Measurements from ENCODE around the gene PREX1.
"Not testable (repeated sequence)": the region's sequence is repeated elsewhere in the genome, so short reads cannot be mapped to it uniquely, and the experiment has no call there.

Gene PREX1

DNA sequence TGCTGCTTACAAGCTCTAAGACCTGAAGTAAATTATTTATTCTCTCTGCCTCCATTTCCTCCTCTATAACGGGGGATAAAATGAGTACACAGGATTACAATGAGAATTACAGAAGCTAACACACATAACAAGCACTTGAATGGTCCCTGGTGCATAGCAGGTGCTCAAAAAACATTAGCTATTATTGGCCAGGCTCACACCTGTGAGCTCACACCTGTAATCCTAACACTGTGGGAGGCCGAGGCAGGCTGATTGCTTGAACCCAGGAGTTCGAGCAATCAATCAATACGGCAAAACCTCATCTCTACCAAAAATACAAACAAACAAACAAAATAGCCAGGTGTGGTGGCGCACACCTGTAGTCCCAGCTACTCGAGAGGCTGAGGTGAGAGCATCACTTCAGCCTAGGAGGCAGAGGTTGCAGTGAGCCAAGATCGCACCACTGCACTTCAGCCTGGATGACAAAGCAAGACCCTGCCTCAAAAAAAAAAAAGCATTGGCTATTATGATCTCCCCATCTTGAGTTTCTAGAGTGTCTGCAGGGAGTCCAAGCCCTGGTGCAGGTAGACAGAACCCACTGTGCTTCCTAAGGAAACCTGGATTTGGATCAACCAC is 68.1 kb downstream of the PREX1 start:
- no peaks in the 10 kb centered on the region for H3K9me3 ChIP-seq (ENCODE audit: severe bottlenecking)
- H3K4me3 ChIP-seq (ENCODE audit: severe bottlenecking): no peak overlapping the region
- H3K27me3 ChIP-seq (ENCODE audit: insufficient read depth, poor library complexity, severe bottlenecking): no peaks in the 10 kb centered on the region
- no peak for ATAC-seq (ENCODE audit: low read depth)
- no peaks in the 10 kb centered on the region for H3K36me3 ChIP-seq (ENCODE audit: low read depth)
- peaks cover 9% of the 10 kb centered on the region for H3K4me1 ChIP-seq (ENCODE audit: insufficient read depth, poor library complexity, severe bottlenecking)
- DNase-seq (ENCODE audit: low spot score): no peak
- TF ChIP-seq, protein P1, sequence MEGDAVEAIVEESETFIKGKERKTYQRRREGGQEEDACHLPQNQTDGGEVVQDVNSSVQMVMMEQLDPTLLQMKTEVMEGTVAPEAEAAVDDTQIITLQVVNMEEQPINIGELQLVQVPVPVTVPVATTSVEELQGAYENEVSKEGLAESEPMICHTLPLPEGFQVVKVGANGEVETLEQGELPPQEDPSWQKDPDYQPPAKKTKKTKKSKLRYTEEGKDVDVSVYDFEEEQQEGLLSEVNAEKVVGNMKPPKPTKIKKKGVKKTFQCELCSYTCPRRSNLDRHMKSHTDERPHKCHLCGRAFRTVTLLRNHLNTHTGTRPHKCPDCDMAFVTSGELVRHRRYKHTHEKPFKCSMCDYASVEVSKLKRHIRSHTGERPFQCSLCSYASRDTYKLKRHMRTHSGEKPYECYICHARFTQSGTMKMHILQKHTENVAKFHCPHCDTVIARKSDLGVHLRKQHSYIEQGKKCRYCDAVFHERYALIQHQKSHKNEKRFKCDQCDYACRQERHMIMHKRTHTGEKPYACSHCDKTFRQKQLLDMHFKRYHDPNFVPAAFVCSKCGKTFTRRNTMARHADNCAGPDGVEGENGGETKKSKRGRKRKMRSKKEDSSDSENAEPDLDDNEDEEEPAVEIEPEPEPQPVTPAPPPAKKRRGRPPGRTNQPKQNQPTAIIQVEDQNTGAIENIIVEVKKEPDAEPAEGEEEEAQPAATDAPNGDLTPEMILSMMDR (IDR thresholded peaks at IDR 0.05; ENCODE audit: poor library complexity, severe bottlenecking): no peak
- no peak overlapping the region for H3K27ac ChIP-seq (ENCODE audit: poor library complexity, severe bottlenecking)

DNA sequence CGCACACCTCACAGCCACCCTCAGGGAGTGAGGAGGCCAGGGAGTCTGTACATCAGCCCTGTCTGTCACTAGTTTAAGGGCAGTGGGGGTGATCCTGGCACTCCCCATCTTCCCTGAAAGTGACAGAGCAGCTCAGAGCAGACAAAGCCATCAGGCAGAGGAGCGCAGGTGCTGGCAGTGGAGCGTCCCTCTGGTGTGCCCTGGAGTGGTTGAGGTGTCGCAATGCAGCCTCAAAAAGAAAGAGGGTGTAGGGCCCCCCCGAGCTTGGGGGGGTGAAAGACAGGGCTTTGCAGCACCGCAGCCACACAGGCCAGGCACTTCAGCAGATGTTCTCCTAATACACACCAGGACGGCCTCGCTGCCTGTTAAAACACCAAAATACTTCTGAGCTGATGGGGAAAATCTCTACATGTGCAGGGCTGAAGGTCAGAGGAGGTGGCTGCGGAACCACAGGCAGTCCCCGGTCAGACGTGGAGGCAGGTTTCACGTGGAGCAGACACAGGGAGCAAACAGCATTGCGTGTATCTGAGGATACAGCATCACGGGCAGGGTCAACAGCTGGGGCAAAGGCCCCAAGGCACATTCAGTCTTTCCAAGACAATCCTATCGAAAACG is 69.5 kb downstream of the PREX1 start:
- TF ChIP-seq, protein P1 (IDR thresholded peaks at IDR 0.05; ENCODE audit: poor library complexity, severe bottlenecking): no peak
- H3K27me3 ChIP-seq (ENCODE audit: insufficient read depth, poor library complexity, severe bottlenecking): no peaks in the 10 kb centered on the region
- H3K36me3 ChIP-seq (ENCODE audit: low read depth): no peaks in the 10 kb centered on the region
- H3K9me3 ChIP-seq (ENCODE audit: severe bottlenecking): no peaks in the 10 kb centered on the region
- H3K27ac ChIP-seq (ENCODE audit: poor library complexity, severe bottlenecking): no peak overlapping the region
- DNase-seq (ENCODE audit: low spot score) (no peak), ATAC-seq (ENCODE audit: low read depth) (no peak)
- no peak overlapping the region for H3K4me3 ChIP-seq (ENCODE audit: severe bottlenecking)
- peaks cover 9% of the 10 kb centered on the region for H3K4me1 ChIP-seq (ENCODE audit: insufficient read depth, poor library complexity, severe bottlenecking)

DNA sequence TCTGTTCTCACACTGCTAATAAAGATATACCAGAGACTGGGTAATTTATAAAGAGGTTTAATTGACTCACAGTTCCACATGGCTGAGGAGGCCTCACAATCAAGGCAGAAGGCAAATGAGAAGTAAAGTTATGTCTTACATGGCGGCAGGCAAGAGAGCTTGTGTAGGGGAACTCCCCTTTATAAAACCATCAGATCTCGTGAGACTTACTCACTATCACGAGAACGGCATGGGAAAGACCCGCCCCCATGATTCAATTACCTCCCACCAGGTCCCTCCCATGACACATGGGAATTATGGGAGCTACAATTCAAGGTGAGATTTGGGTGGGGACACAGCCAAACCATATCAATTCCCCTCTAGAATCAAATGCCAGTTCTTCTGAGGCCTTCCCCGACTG is 71.0 kb downstream of the PREX1 start:
- not testable (repeated sequence) for H3K27ac ChIP-seq (ENCODE audit: poor library complexity, severe bottlenecking); DNase-seq (ENCODE audit: low spot score); H3K36me3 ChIP-seq (ENCODE audit: low read depth); H3K27me3 ChIP-seq (ENCODE audit: insufficient read depth, poor library complexity, severe bottlenecking); ATAC-seq (ENCODE audit: low read depth); H3K4me1 ChIP-seq (ENCODE audit: insufficient read depth, poor library complexity, severe bottlenecking); H3K4me3 ChIP-seq (ENCODE audit: severe bottlenecking); H3K9me3 ChIP-seq (ENCODE audit: severe bottlenecking)

DNA sequence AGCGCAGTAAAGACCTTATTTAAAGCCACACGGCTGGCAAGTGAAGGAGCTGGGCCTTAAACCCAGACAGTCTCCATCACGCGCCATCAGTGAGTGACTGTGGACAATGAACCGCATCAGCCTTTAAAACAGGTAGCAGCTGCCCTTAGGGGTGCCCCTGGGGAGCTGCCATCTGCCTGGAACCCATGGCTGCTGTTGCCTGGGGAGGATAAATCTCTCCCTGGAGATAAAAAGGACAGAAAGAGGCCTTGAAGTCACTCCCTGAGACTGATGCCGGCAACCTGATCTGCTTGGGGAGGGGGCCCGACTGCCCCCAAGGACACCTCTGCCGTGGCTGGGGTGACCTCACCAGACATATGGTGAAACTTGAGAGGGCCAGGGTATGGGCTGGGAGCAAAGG is 73.5 kb downstream of the PREX1 start:
- no peaks in the 10 kb centered on the region for H3K36me3 ChIP-seq (ENCODE audit: low read depth)
- H3K4me3 ChIP-seq (ENCODE audit: severe bottlenecking): no peak overlapping the region
- H3K4me1 ChIP-seq (ENCODE audit: insufficient read depth, poor library complexity, severe bottlenecking): no peaks in the 10 kb centered on the region
- TF ChIP-seq, protein P1 (IDR thresholded peaks at IDR 0.05; ENCODE audit: poor library complexity, severe bottlenecking): no peak
- ATAC-seq (ENCODE audit: low read depth): no peak
- DNase-seq (ENCODE audit: low spot score): no peak
- H3K27ac ChIP-seq (ENCODE audit: poor library complexity, severe bottlenecking): no peak overlapping the region
- H3K9me3 ChIP-seq (ENCODE audit: severe bottlenecking): no peaks in the 10 kb centered on the region
- no peaks in the 10 kb centered on the region for H3K27me3 ChIP-seq (ENCODE audit: insufficient read depth, poor library complexity, severe bottlenecking)

DNA sequence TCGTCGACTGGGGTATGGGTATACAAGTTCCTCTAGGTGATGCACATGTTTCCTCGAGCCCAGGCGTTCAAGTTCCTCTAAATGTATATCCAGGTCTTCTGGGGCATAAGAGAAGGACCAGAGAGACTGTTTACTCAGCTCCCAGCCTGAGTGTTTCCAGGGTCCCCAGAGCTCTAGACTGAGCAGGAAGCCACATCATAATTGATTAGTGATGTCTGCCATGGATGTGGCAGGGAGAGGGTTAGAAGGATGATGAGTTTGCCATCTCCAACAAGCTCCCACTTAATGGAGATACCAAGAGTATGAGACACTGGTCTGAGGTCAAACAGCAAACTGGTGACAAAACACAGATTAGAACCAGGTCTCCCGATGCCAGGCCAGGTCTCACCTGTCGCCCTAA is 74.8 kb downstream of the PREX1 start:
- H3K4me3 ChIP-seq (ENCODE audit: severe bottlenecking): no peak overlapping the region
- H3K9me3 ChIP-seq (ENCODE audit: severe bottlenecking): no peaks in the 10 kb centered on the region
- H3K27me3 ChIP-seq (ENCODE audit: insufficient read depth, poor library complexity, severe bottlenecking): no peaks in the 10 kb centered on the region
- H3K36me3 ChIP-seq (ENCODE audit: low read depth): no peaks in the 10 kb centered on the region
- H3K4me1 ChIP-seq (ENCODE audit: insufficient read depth, poor library complexity, severe bottlenecking): no peaks in the 10 kb centered on the region
- no peak overlapping the region for H3K27ac ChIP-seq (ENCODE audit: poor library complexity, severe bottlenecking)
- TF ChIP-seq, protein P1 (IDR thresholded peaks at IDR 0.05; ENCODE audit: poor library complexity, severe bottlenecking): no peak
- DNase-seq (ENCODE audit: low spot score) (no peak), ATAC-seq (ENCODE audit: low read depth) (no peak)
